HL-60 (cell line): ENCODE data around the gene SLC35F3.

Experiments used
- DNase-seq, 2 experiments: peaks; one replicate each; pipeline ENCODE4 v3.0.0-alpha.2; 2010 to 2020; ENCODE audit warnings: low read depth in 1 of 2, low spot score in 1 of 2
- H3K27ac ChIP-seq: fragments of 250-450 bp; sonication (Bioruptor Pico); replicated peaks from 2 replicates; pipeline ENCODE4 v1.5.1; 2020; ENCODE audit warnings: mild to moderate bottlenecking, moderate library complexity
- H3K27me3 ChIP-seq: fragments of 250-450 bp; sonication (Bioruptor Pico); 2 replicates; pipeline ENCODE4 v1.5.1; 2021; ENCODE audit warnings: mild to moderate bottlenecking, moderate library complexity; ENCODE audit not compliant: insufficient read depth, poor library complexity, severe bottlenecking
- H3K4me3 ChIP-seq: replicated peaks from 2 replicates; pipeline ENCODE4 v1.5.1; 2011; ENCODE audit warnings: mild to moderate bottlenecking, control low read depth, low read length; ENCODE audit not compliant: insufficient read depth
- GABPA ChIP-seq: IDR thresholded peaks from 2 replicates; pipeline ENCODE4 v1.6.1; 2012; ENCODE audit warnings: low read depth
- POLR2AphosphoS5 ChIP-seq: IDR thresholded peaks from 2 replicates; pipeline ENCODE4 v1.6.1; 2012; ENCODE audit warnings: low read depth
- SPI1 ChIP-seq: IDR thresholded peaks from 2 replicates; pipeline ENCODE4 v1.6.1; 2012; ENCODE audit warnings: low read depth, mild to moderate bottlenecking, borderline replicate concordance
- TF ChIP-seq, protein P1 (sequence below): IDR thresholded peaks from one replicate; pipeline ENCODE4 v1.5.1; 2011; ENCODE audit warnings: low read length, control low read depth, inconsistent platforms; ENCODE audit not compliant: insufficient read depth
- TF ChIP-seq, protein P2 (sequence below): IDR thresholded peaks from 2 replicates; pipeline ENCODE4 v1.6.1; 2012; ENCODE audit warnings: low read depth; ENCODE audit not compliant: insufficient replicate concordance

Gene SLC35F3

DNA sequence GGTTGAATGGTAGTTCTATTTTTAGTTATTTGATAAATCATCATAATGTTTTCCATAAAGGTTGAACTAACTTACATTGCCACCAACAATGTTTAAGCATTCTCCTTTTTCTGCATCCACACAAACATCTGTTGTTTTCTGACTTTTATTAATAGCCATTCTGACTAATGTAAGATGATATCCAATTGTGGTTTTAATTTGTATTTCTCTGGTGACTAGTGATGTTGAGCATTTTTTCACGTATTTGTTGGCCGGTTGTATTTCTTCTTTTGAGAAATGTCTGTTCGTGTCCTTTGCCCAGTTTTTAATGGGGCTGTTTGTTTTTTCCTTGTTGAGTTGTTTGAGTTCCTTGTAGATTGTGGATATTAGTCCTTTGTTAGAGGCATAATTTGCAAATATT is 24.6 kb upstream of the SLC35F3 start:
- DNase-seq: no peak
- TF ChIP-seq, protein P1, sequence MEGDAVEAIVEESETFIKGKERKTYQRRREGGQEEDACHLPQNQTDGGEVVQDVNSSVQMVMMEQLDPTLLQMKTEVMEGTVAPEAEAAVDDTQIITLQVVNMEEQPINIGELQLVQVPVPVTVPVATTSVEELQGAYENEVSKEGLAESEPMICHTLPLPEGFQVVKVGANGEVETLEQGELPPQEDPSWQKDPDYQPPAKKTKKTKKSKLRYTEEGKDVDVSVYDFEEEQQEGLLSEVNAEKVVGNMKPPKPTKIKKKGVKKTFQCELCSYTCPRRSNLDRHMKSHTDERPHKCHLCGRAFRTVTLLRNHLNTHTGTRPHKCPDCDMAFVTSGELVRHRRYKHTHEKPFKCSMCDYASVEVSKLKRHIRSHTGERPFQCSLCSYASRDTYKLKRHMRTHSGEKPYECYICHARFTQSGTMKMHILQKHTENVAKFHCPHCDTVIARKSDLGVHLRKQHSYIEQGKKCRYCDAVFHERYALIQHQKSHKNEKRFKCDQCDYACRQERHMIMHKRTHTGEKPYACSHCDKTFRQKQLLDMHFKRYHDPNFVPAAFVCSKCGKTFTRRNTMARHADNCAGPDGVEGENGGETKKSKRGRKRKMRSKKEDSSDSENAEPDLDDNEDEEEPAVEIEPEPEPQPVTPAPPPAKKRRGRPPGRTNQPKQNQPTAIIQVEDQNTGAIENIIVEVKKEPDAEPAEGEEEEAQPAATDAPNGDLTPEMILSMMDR: no peak
- TF ChIP-seq SPI1 (no peak), GABPA (no peak), POLR2AphosphoS5 (no peak)
- TF ChIP-seq, protein P2, sequence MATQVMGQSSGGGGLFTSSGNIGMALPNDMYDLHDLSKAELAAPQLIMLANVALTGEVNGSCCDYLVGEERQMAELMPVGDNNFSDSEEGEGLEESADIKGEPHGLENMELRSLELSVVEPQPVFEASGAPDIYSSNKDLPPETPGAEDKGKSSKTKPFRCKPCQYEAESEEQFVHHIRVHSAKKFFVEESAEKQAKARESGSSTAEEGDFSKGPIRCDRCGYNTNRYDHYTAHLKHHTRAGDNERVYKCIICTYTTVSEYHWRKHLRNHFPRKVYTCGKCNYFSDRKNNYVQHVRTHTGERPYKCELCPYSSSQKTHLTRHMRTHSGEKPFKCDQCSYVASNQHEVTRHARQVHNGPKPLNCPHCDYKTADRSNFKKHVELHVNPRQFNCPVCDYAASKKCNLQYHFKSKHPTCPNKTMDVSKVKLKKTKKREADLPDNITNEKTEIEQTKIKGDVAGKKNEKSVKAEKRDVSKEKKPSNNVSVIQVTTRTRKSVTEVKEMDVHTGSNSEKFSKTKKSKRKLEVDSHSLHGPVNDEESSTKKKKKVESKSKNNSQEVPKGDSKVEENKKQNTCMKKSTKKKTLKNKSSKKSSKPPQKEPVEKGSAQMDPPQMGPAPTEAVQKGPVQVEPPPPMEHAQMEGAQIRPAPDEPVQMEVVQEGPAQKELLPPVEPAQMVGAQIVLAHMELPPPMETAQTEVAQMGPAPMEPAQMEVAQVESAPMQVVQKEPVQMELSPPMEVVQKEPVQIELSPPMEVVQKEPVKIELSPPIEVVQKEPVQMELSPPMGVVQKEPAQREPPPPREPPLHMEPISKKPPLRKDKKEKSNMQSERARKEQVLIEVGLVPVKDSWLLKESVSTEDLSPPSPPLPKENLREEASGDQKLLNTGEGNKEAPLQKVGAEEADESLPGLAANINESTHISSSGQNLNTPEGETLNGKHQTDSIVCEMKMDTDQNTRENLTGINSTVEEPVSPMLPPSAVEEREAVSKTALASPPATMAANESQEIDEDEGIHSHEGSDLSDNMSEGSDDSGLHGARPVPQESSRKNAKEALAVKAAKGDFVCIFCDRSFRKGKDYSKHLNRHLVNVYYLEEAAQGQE: no peak
- peaks cover 5% of the 10 kb centered on the region for H3K27me3 ChIP-seq

DNA sequence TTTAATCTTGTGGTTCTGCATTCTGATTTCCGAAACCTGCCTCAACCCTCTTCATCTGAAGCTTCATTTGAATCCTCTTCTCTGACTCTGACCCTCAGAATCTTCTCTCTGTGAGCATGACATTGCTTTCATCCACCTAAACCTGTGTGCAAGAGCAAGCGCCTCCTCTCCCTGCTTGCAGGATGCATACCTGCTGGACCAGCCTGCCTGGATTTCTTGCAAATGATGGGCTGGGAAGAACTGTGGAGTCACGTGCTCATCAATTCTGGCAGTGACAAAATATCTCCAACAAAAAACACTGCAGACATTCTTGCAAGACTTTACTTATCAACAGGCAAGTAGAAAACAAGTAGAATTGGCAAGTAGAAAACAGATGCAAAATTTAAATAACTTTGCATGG is 20.8 kb upstream of the SLC35F3 start:
- Histone ChIP-seq H3K27me3 (peaks cover 5% of the 10 kb centered on the region), H3K4me3 (no peak overlapping the region), H3K27ac (no peak overlapping the region)
- no peak for DNase-seq
- TF ChIP-seq POLR2AphosphoS5 (no peak), GABPA (no peak), SPI1 (no peak)
- TF ChIP-seq, protein P2: no peak
- TF ChIP-seq, protein P1: no peak

More for the DNA sequence above, 24.6 kb upstream of the SLC35F3 start:
- Histone ChIP-seq H3K4me3 (no peak overlapping the region), H3K27ac (no peak overlapping the region)

DNA sequence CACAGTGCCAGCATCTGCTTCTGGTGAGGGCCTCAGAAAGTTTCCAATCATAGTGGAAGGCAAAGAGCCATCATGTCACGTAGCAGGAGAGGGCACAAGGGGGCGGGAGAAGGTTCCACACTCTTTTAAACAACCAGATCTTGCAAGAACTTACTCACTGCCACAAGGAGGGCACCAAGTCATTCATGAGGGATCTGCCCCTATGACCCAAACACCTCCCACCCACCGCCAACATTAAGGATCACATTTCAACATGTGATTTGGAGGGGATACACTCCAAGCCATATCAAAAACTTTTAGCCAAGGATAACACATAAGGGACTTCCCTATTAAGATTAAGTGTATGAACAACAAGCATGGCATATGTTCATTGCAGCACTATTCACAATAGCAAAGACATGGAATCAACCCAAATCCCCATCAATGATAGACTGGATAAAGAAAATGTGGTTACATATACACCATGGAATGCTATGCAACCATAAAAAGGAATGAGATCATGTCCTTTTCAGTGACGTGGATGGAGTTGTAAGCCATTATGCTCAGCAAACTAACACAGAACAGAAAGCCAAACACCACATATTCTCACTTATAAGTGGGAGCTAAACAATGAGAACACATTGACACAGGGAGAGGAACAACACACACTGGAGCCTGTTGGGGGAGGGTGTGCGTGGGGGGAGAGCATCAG is 19.9 kb upstream of the SLC35F3 start:
- Histone ChIP-seq H3K27ac (no peak overlapping the region), H3K27me3 (peaks cover 5% of the 10 kb centered on the region), H3K4me3 (no peak overlapping the region)
- no peak for TF ChIP-seq POLR2AphosphoS5
- TF ChIP-seq, protein P2: no peak
- TF ChIP-seq, protein P1: no peak
- no peak for TF ChIP-seq GABPA
- no peak for TF ChIP-seq SPI1
- DNase-seq: no peak
